CD1c-positive myeloid dendritic cell (primary cell): ENCODE data around the gene PLCG2.

Experiments
- DNase-seq: peaks from one replicate; pipeline ENCODE4 v3.0.0-alpha.2; 2016; ENCODE audit errors: extremely low spot score

Gene PLCG2

DNA sequence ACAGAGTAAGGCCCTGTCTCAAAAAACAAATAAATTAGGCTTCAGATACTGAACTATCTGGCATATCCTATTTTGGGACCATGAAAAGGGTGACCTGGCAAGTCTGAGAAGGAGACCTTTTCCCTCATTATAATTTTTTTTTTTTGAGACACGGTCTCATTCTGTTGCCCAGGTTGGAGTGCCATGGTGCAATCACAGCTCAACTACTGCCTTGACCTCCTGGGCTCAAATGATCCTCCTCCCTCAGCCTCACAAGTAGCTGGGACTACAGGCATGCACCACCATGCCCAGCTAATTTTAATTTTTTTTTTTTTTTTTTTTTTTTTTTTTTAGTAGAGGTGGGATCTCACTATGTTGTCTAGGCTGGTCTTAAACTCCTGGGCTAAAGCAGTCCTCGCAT lies 37.3 kb downstream of the PLCG2 start:
- DNase-seq: no peak

DNA sequence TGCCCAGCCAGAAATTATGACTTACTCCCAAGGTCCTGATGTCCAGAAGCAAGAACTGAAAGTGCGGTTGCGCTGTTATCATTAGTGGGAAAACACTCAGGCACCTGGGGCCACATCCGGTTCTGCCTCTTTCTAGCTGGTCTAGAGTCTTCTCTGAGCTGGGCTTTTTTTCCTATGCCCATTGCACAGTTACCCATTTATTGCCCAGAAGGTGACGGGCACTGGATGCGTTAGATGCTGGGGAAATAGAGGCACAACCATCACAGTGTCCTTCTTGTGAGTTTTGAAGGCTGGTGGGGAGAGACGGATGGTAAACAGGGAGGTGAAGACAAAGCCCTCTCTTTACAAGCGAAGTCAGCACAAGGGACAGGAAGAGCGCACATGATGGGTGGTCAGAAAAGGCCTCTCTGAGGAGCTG lies 37.7 kb downstream of the PLCG2 start:
- DNase-seq: no peak

DNA sequence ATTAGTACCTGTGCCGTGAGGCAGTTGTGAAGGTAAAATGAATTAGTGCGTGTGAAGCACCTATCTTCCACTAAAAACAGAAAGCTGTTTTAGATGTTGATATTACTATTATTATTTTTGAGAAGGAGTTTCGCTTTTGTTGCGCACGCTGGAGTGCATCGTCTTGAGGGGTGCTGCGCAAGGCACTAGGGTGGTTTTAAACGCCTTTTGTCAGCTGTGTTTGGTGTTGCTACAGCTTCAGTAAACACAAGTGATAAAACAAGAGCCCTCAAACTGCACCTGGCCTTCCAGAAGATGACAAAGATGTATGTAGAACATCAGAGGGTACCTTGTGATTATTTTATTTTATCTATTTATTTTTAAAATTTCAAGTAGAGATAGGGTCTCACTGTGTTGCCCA lies 38.2 kb downstream of the PLCG2 start:
- DNase-seq: no peak

DNA sequence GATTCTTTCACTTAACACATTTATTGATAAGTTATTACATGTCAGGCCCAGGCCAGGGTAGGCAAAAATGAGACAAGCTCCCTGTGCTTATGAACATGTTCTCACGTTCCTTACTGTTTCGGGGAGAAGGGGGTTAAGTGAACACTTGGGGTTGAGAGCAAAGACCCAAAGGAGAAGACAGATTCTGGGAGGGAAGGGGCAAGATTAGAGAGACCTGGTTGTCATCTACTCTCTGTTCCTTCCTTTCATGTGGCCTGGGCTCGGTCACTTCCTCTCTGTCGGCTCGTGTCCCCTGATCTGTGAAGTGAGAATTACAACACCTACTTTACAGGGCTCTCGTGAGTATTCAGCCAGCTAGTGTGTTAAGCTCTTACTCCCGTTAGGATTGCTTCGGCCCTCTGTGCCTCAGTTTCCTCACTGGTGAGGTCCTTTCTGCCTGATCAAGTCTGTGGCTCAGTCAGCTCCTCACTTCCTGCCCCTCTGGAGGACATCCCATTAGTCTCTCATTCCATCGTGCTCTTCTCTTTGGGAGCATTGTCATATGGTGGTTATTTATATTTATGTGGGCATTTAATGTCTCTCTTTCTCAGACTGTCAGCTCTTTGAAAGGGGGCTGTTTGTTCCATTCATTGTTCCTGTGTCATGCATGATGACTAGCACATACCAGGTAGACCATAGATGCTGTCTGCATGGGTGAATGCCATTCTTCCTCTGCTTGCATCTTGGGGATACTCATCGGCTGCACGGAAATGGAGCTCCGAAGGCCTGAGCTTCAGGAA lies 38.9 kb downstream of the PLCG2 start:
- peak; percentile 68 for DNase-seq

DNA sequence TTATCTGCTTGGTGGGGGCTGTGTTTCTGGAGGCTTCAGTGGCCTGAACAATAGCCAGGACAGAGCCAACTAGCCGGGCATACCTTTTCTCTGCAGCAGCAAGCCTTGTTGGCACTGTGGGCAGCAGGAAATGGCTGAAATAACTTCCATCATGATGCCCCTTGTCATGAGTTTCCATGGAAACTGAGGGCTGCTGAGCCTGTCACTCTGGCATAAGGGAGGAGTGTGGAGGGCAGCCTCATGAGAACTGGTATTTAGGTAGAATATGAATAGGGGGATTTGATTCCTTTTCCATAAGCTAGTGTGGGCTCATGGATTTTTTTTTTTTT lies 39.4 kb downstream of the PLCG2 start:
- no peak for DNase-seq

DNA sequence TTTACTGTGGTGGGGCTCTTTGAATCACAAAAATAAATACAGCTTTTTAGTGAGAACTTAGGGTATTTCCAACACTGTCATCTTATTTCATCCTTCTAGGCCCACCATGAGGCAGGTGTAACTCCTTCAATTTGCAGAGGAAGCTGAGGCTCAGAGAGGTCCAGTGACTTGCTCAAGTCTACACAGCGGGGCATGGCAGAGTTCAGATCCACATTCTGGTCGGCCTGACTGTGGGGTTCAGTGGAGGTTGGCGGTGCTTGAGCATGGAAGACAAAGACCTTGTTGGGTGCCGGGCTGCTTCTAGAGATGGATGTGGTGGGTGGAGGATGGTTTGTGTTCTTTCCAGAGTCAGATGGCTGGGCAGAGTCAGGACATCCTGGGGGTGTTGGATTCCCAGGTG lies 39.8 kb downstream of the PLCG2 start:
- DNase-seq: no peak

DNA sequence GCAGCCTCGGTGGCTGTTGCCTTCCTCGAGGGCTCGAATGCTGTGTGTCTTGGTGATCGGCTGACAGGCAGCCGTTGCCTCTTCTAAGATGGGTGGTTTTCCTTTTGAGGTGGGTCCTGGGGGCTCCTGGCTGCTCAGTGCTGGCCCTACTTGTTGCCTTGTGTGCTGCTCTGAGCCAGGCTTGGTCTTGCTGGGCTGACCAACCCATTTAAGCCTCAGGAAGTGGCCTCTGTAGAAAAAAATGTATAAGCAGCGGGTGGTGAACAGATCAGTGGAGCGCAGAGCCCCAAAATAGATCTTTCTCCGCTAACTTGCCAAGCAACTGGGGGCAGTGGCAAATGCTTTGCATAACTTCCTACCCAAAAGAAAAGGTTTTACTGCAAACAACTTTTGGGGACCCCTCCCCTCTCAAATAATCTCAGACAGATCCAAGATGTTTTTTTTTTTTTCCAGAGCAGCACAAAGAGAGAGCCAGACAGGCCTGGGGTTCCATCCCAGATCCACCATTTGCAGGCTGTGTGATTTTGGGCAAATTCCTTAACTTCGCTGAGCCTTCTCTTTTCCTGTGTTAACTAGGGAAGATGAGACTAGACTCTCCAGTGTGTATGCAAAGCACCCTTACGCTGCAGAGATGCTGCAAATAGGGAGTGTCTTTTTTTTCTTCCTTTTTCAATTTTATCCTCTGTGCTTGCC lies 42.5 kb downstream of the PLCG2 start:
- no peak for DNase-seq

DNA sequence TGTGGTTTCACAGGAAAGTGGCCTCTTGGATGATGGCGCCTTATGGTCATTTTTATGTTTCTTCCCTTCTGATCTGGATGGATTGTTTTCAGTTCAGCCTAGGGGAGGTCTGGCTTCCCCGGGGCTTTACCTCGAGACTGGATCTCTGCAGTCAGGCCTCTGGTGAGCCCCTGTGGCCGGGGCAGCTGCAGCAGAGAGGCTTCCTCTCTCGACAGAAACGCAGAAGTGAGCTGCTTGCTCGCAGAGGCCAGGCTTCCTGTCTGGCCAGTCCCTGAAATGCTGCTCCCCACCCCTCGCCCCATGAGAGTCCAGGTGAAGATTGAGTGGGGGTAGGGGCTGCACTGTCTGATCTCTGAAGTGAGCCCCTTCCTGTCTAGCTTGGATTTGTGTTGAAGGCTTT lies 44.0 kb downstream of the PLCG2 start:
- DNase-seq: peak; percentile 50

DNA sequence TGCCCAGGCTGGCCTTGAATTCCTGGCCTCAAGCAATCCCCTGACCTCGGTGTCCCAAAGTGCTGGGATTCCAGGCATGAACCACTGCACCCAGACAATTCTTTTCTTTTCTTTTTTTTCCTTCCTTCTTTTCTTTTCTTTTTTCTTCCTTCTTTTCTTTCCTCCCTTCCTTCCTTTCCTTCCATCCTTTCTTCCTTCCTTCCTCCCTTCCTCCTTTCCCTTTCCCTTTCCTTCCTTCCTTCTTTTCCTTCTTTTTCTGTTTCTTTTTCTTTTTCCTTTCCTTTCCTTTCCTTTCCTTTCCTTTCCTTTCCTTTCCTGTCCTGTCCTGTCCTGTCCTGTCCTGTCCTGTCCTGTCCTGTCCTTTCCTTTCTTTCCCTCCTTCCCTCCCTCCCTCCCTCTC lies 44.6 kb downstream of the PLCG2 start:
- DNase-seq: no peak

DNA sequence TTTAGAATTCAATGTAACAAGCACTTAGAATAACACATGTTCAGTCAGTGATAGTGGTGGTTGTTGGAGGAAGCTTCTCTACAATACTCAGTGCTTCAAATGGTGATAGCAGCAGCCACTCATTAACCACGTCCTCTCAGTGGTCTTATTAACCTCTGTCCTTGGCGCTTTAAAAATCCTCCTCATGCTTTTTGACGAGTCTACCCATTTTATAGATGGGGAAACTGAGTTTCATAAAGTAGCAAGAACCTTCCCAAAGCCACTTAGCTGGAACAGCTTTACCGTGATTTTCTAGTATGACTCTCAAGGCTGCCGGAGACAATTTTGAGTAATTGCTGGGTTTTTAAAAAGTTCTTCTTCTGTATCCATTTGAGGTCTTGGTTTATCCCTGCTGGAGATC lies 47.4 kb downstream of the PLCG2 start:
- no peak for DNase-seq

DNA sequence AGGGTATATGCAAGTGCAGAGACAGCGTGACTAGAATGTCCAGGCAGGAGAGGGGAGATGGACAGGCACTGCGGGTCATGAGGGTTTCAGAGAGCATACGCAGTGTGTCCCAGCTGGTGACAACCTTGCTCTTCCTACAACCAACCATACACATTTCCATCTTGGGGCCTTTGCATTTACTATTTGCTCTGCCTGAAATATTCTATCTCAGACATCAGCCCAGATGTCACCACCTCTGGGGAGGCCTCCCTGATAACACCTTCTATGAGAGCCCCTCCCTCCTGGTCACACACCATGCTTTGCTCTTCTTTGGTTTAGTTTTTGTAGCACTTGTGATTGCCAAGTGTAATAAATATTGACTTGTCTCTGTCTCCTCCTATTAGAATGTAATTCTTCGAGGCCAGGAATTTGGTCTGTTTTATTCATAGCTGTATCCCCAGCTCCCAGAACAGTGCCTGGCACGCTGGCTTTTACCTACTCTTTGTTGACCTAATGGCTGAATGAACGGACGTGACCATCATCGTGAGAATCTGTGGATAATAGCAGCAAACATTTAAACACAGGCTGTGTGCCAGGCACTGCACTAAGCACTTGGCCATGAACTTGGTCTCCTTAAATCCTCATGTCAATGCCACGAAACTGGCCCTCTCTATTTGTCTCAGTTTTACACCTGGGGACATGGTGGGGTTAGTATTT lies 51.9 kb downstream of the PLCG2 start:
- no peak for DNase-seq

DNA sequence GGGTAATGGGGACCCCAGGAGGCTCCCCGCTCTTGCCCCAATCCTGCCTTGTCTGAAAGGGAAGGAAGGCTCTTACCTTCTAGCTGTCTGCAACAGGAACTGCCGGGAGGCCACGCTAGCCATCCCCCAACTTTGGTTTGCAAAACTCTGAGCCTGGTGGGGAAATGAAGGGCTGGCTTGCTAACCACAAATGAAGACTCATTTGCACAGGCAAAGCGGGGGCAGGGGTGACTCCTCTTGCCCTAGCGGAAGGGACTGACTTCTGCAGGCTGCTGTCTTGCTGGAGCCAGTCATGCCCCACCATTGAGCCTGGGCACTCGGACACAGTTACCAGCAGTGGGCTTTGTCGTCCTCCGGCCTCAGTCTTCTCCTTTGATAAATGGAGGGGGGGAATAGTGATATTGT lies 52.6 kb downstream of the PLCG2 start:
- DNase-seq: peak; percentile 91

DNA sequence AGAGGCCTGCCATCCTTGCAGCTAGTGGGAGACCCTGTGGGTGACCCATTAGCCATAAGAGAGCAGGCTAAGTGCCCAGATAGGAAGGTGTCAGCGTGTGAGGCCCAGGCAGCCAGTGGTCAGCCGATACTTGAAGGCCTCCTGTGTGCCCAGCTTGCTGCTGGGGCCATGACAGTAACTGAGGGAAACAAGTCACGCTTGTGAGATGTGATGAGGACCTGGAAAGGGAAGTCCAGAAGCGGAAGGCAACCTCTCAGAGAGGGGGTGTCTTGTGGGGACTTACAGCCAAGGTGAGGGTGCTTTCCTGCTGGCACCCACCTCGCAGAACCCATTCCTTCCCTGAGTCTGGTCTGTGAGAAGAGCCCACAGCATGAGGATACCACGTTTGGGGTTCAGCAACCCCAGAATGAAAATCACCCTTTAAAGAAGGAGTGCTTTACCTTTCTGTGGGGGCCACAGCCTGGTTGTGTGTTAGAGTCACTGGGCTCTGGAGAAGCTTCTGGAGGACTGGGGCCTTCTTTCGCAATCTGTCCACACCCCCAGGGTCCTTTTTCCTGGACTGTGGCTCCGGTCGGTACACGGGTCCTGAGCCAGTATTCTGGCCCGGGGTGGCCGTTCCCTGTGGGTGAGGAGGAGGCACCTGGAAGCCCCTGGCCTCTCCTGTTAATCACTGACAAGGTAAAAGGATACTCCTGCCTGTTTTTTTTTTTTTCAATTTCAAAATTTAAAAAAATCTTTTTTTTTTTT lies 53.9 kb downstream of the PLCG2 start:
- peak; percentile 54 for DNase-seq

DNA sequence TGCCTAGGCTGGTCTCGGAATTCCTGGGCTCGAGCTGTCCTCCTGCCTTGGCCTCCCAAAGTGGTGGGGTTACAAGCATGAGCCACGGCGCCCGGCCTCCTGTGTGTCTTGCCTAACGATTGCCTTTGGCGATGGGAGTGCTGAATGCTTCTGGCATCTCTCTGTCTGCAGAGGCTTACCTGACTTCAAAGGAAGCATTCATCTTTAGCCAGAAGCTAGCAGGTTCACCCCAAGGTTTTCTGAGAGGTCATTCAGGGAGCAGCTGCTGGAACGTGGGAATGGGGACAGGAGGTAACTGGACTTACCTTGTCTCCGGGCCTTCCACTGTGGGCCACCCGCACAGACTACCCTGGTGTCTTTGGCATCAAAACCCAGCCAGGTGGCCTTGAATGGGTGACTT lies 54.7 kb downstream of the PLCG2 start:
- no peak for DNase-seq

DNA sequence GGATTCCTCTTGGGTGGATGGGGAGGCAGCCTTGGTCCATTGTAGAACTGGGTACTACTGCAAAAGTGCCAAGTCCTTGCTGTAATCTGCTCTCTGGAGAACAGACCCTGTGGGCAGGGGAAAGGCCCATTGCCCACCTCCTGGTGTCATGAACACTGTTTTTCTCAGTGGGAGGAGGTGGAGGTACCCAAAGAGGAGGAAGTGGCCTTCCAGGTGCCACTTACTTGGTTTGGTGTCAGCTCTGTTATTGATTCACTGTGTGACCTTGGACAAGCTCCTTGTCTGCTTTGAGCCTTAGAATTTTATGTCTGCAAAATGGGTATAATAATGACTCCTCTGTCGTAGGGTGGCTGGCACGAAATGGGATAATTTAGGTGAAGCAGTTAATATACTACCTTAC lies 55.8 kb downstream of the PLCG2 start:
- DNase-seq: no peak

DNA sequence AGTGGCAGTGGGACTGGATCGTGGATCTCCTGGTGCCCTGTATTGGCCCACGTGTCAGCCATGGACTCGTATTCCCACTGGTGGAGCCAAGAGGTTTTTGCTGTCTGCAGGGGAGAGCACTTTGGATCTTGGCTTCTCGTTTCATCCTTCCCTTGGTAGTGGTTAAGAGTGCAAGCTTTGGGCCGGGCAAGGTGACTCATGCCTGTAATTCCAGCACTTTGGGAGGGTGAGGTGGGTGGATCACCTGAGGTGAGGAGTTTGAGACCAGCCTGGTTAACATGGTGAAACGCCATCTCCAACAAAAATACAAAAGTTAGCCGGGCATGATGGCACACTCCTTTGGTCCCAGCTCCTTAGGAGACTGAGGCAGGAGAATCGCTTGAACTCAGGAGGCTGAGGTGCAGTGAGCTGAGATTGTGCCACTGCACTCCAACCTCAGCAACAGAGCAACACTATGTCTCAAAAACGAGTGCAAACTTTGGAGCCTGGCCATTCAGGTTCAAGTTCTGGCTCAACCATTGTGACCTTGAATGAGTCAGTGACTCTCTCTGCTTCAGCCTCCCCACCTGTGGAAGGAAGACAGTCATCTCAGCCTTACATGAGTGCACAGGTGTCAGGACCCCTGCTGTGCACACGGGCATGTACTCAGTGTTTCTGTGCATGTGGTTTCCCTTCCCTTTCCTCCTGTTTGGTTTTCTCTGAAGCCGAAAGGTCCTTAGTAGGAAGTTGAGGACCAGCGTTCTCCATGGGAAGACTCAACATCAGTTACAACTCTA lies 57.4 kb downstream of the PLCG2 start:
- DNase-seq: peak; percentile 43

DNA sequence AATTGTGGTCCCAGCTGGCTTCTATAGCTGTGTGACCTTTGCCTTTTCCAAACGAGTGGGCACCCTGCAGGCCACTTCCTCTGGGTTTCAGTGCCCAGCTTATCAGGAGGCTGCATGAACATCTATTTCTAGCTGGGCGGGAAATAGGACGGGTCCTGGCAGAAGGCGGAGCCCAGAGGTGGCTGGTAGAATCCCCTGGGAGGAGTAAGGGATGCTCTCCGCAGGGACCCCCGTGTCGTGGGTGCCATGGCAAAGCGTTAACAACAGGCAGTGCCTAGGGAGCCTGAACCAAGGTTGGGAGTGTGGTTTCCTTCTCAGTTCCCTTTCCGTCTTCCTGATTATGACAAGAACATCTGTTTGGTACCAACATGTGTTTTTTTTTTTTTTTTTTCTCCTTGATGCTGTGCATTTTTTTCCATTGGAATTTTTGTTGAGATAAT lies 58.2 kb downstream of the PLCG2 start:
- DNase-seq: peak; percentile 57

DNA sequence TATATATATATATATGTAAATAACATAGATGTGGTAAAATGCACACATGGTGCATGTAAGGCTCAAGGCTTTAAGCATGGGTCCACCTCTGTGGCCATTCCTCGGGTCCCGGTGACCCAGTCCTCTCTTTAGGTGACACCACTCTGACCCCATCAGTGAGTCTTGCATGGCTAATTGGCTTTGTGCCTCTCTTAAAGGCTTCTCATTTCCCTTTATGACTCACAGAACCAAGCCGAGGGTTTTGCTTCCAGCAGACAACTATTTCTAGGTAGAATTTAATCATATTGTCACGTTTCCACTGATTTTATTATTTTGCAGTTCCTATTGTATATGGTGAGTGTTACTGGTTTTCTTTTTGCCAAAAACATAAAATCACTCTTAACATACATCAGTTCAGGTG lies 59.7 kb downstream of the PLCG2 start:
- DNase-seq: peak; percentile 59

DNA sequence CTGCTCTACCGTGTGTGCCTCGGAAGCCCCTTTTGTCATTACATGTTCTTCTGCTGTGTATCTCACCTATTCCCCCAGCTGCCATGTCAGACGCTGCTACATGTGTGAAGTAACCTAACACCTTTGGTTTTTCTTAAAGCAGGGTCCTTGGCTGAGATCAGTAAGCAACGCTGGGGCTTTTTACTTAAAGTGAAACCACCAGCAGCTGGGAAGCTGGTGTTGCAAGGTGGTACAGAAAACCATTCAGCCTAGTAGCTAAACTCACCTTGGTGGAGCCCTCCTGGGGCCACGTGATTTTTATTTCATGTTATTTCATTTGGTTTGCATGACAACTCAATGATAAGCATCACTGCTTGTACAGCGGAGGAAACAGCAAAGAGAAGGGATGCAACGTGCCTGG lies 62.6 kb downstream of the PLCG2 start:
- peak; percentile 8 for DNase-seq

DNA sequence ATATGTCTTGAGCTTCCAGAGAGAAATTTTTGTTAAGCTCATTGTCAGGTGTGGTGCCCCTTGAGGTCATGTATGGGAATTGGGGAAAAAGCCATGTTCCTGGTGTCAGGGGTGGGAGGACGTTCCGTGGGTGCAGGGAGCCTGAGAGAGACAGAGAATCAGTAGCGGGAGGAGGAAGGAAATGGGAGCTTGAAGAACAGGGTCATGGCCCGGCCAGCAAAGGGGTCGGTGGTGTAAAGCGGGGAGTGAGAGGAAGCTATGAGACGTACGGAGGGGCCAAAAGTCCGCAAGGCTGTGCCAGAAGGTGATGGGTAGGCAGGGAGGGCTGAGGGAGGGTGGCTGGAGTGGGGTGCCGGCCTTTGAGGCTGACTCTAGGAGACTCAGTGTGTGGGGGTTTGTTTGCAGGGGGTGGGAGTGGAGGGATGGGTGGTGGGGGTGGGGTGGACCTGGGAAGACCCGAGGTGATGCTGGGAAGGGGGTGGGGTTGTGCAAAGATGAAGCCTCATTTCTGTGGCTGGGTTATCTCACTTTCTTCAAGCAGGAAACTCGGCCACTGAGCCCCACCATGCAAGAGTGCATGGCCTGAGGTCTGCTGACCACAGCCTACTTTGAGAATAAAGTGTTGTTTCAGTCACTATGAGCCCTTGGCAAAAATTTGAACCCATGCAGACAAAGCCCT lies 63.6 kb downstream of the PLCG2 start:
- no peak for DNase-seq

DNA sequence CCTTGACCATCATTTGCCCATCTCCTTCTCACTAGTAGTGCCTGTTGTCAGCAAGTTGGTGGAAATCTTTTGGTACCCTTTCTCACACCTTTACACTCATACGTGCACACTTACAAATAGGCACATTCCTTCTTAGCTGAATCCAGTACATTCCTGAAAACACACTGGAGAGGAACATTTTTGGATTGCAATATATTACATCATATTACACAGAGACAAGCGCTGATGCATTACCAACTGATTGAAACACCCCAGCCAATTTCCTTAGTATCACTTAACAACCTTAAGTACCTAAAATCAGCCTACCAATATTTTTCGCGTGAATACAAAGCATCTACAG lies 64.1 kb downstream of the PLCG2 start:
- no peak for DNase-seq
